ENCODE measurements around the gene HSPA14. TPM values are rescaled to one million over a fixed set of nuclear protein-coding genes. Genes with fewer than 3 reads are reported as not detected.

Gene HSPA14
- total RNA-seq, 6 donors from 2014 or later: 4.3 to 14.7 (median 9.4) TPM

GRCh38 chr10:14840178-14840577 lies 2.1 kb downstream of the HSPA14 start:
- no peaks in the 10 kb centered on the region for H3K9me3 ChIP-seq
- DNase-seq (no peak), ATAC-seq (ENCODE audit: low FRiP score in 2 of 2) (no peak)
- H3K4me3 ChIP-seq: no peak overlapping the region
- no peaks in the 10 kb centered on the region for H3K27me3 ChIP-seq
- peaks cover 15 to 19% (median 18%) of the 10 kb centered on the region in 4 donors for H3K4me1 ChIP-seq
- TF ChIP-seq CTCF (IDR thresholded peaks at IDR 0.05) (no peak), EP300 (IDR thresholded peaks at IDR 0.05) (no peak), POLR2A (IDR thresholded peaks at IDR 0.05) (no peak), POLR2AphosphoS5 (IDR thresholded peaks at IDR 0.05) (no peak)
- no peak overlapping the region for H3K27ac ChIP-seq
- H3K36me3 ChIP-seq: peaks cover 5 to 52% (median 27%) of the 10 kb centered on the region in 4 donors
- WGBS, 2 donors: 90 to 93% methylated on average over 2 of the region's 2 CpGs

- no peak for ATAC-seq (ENCODE audit: low FRiP score in 2 of 2)
- DNase-seq: no peak
- no peak for TF ChIP-seq EP300 (IDR thresholded peaks at IDR 0.05)
- TF ChIP-seq CTCF (IDR thresholded peaks at IDR 0.05): no peak
- no peak for TF ChIP-seq POLR2A (IDR thresholded peaks at IDR 0.05)
- peaks cover 5 to 60% (median 27%) of the 10 kb centered on the region in 4 donors for H3K36me3 ChIP-seq
- peaks cover 8 to 12% (median 10%) of the 10 kb centered on the region in 4 donors for H3K4me1 ChIP-seq
- no peaks in the 10 kb centered on the region for H3K27me3 ChIP-seq
- WGBS, 2 donors: 93 to 94% methylated on average over 12 to 15 of the region's 15 CpGs
- no peak overlapping the region for H3K27ac ChIP-seq
- H3K4me3 ChIP-seq: no peak overlapping the region
- no peaks in the 10 kb centered on the region for H3K9me3 ChIP-seq
These were observed 5.4 kb downstream of the HSPA14 start for GRCh38 chr10:14843327-14843988.

- Histone ChIP-seq H3K4me1 (peaks cover 0 to 2% (median 0%) of the 10 kb centered on the region in 4 donors), H3K9me3 (no peaks in the 10 kb centered on the region), H3K27me3 (no peaks in the 10 kb centered on the region), H3K36me3 (peaks cover 5 to 69% (median 28%) of the 10 kb centered on the region in 4 donors), H3K27ac (no peak overlapping the region), H3K4me3 (no peak overlapping the region)
- 76 to 80% methylated on average over 2 of the region's 2 CpGs for WGBS, 2 donors
- no peak for DNase-seq
- no peak for TF ChIP-seq CTCF (IDR thresholded peaks at IDR 0.05)
- TF ChIP-seq POLR2AphosphoS5 (IDR thresholded peaks at IDR 0.05): no peak
- TF ChIP-seq POLR2A (IDR thresholded peaks at IDR 0.05): no peak
- no peak for TF ChIP-seq EP300 (IDR thresholded peaks at IDR 0.05)
- ATAC-seq (ENCODE audit: low FRiP score in 2 of 2): no peak
These were observed 6.8 kb downstream of the HSPA14 start for GRCh38 chr10:14844948-14845347.

- no peaks in the 10 kb centered on the region for H3K4me1 ChIP-seq
- no peak overlapping the region for H3K4me3 ChIP-seq
- H3K36me3 ChIP-seq: peaks cover 0 to 62% (median 7%) of the 10 kb centered on the region in 4 donors
- whole genome bisulfite sequencing, 2 donors: 89 to 92% methylated on average over 3 of the region's 3 CpGs
- H3K27ac ChIP-seq: no peak overlapping the region
- H3K27me3 ChIP-seq: no peaks in the 10 kb centered on the region
- H3K9me3 ChIP-seq: no peaks in the 10 kb centered on the region
- ATAC-seq (ENCODE audit: low FRiP score in 2 of 2): no peak
- TF ChIP-seq EP300 (IDR thresholded peaks at IDR 0.05) (no peak), POLR2AphosphoS5 (IDR thresholded peaks at IDR 0.05) (no peak), CTCF (IDR thresholded peaks at IDR 0.05) (no peak), POLR2A (IDR thresholded peaks at IDR 0.05) (no peak)
- DNase-seq: no peak
These were observed 14.1 kb downstream of the HSPA14 start for GRCh38 chr10:14852236-14852635.

- DNase-seq: no peak
- Histone ChIP-seq H3K27me3 (no peaks in the 10 kb centered on the region), H3K36me3 (peaks cover 0 to 58% (median 8%) of the 10 kb centered on the region in 4 donors), H3K4me1 (no peaks in the 10 kb centered on the region), H3K9me3 (no peaks in the 10 kb centered on the region), H3K4me3 (no peak overlapping the region), H3K27ac (no peak overlapping the region)
- no peak for TF ChIP-seq POLR2A (IDR thresholded peaks at IDR 0.05)
- no peak for TF ChIP-seq POLR2AphosphoS5 (IDR thresholded peaks at IDR 0.05)
- TF ChIP-seq EP300 (IDR thresholded peaks at IDR 0.05): no peak
- TF ChIP-seq CTCF (IDR thresholded peaks at IDR 0.05): no peak
- ATAC-seq (ENCODE audit: low FRiP score in 2 of 2): no peak
- WGBS, 2 donors: 92% methylated on average over 1 of the region's 1 CpG
These were observed 17.3 kb downstream of the HSPA14 start for GRCh38 chr10:14855453-14855852.

Data from upper lobe of left lung (tissue), 6 donors.